PFSK-1 (cell line): Measurements from ENCODE around the gene MBD5.

Experiments used
- FOXP2 ChIP-seq: optimal IDR thresholded peaks from 2 replicates; pipeline ENCODE3; 2011; ENCODE audit warnings: borderline replicate concordance, control low read depth, inconsistent platforms; ENCODE audit not compliant: insufficient read depth; ENCODE audit errors: extremely low read length, extremely low read depth
- POLR2AphosphoS5 ChIP-seq: IDR thresholded peaks from 2 replicates; pipeline ENCODE4 v1.6.1; 2012; ENCODE audit warnings: low read depth, mild to moderate bottlenecking, control low read depth, low read length, moderate library complexity
- SIN3A ChIP-seq: IDR thresholded peaks from 2 replicates; pipeline ENCODE4 v1.6.1; 2012; ENCODE audit warnings: mild to moderate bottlenecking, low read length, moderate library complexity, borderline replicate concordance; ENCODE audit not compliant: insufficient read depth
- TAF1 ChIP-seq: IDR thresholded peaks from 2 replicates; pipeline ENCODE4 v1.6.1; 2012; ENCODE audit warnings: low read length, control low read depth, borderline replicate concordance; ENCODE audit not compliant: insufficient read depth
- TF ChIP-seq, protein P1 (sequence below), 2 experiments: IDR thresholded peaks; 2 replicates each; pipeline versions ENCODE4 v1.6.1 to v1.8.0; 2011 to 2012; ENCODE audit warnings: low read depth in 2 of 2, low read length in 2 of 2, control low read depth in 1 of 2, inconsistent platforms in 1 of 2, mild to moderate bottlenecking in 1 of 2, moderate library complexity in 1 of 2; ENCODE audit not compliant: insufficient read depth in 1 of 2

DNA sequence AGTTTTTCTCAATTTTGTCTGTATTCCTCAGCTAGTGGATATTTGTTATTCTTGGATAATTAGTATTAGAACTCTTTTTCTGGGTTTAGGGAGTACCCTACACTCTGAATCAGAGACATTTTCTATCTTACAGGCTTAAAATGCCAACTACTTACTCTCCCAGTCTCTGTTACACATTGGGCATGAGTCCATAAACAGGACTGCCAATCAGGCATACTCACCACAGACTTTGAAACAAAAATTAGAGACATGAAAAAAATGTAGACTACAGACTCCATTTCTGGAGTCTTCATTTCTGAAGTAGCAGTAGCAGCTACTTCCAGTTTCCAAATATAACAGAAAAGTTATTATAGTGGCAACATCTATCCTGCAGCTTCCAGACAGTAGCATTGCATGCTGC lies 279.7 kb downstream of the MBD5 start:
- TF ChIP-seq POLR2AphosphoS5 (no peak), SIN3A (no peak), TAF1 (no peak), FOXP2 (no peak)
- TF ChIP-seq, protein P1, sequence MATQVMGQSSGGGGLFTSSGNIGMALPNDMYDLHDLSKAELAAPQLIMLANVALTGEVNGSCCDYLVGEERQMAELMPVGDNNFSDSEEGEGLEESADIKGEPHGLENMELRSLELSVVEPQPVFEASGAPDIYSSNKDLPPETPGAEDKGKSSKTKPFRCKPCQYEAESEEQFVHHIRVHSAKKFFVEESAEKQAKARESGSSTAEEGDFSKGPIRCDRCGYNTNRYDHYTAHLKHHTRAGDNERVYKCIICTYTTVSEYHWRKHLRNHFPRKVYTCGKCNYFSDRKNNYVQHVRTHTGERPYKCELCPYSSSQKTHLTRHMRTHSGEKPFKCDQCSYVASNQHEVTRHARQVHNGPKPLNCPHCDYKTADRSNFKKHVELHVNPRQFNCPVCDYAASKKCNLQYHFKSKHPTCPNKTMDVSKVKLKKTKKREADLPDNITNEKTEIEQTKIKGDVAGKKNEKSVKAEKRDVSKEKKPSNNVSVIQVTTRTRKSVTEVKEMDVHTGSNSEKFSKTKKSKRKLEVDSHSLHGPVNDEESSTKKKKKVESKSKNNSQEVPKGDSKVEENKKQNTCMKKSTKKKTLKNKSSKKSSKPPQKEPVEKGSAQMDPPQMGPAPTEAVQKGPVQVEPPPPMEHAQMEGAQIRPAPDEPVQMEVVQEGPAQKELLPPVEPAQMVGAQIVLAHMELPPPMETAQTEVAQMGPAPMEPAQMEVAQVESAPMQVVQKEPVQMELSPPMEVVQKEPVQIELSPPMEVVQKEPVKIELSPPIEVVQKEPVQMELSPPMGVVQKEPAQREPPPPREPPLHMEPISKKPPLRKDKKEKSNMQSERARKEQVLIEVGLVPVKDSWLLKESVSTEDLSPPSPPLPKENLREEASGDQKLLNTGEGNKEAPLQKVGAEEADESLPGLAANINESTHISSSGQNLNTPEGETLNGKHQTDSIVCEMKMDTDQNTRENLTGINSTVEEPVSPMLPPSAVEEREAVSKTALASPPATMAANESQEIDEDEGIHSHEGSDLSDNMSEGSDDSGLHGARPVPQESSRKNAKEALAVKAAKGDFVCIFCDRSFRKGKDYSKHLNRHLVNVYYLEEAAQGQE (IDR thresholded peaks at IDR 0.05; ENCODE audit: insufficient read depth in 1 of 2, low read depth in 2 of 2, low read length in 2 of 2): no peak
